Suprapubic skin (tissue), 4 donors: ENCODE measurements around the gene COX20. TPM values are rescaled to one million over a fixed set of nuclear protein-coding genes. Genes with fewer than 3 reads are reported as not detected.
"Not testable (repeated sequence)": the region's sequence is repeated elsewhere in the genome, so short reads cannot be mapped to it uniquely, and the experiment has no call there.

Experiments
- DNase-seq, 2 donors: peaks; one replicate each; pipeline ENCODE4 v3.0.0-alpha.2; 2019; ENCODE audit warnings: low spot score in 2 of 2
- H3K27ac ChIP-seq: fragments of 200-600 bp; sonication (generic); one replicate; pipeline ENCODE4 v1.5.1; 2019
- H3K27me3 ChIP-seq: fragments of 200-600 bp; sonication (generic); one replicate; pipeline ENCODE4 v1.5.1; 2019
- H3K36me3 ChIP-seq: fragments of 200-600 bp; sonication (generic); one replicate; pipeline ENCODE4 v1.5.1; 2019
- H3K4me1 ChIP-seq: fragments of 200-600 bp; sonication (generic); one replicate; pipeline ENCODE4 v1.5.1; 2019
- H3K4me3 ChIP-seq: fragments of 200-600 bp; sonication (generic); one replicate; pipeline ENCODE4 v1.5.1; 2019; ENCODE audit warnings: mild to moderate bottlenecking
- H3K9me3 ChIP-seq: fragments of 200-600 bp; sonication (generic); one replicate; pipeline ENCODE4 v1.5.1; 2019
- CTCF ChIP-seq, 2 donors: fragments of 200-600 bp in 1 of 2; fragments of 450-650 bp in 1 of 2; sonication (generic) in 1 of 2; IDR thresholded peaks; one replicate each; pipeline ENCODE4 v1.5.1; 2016 to 2019; ENCODE audit warnings: antibody characterized with exemption in 2 of 2, mild to moderate bottlenecking in 1 of 2, moderate library complexity in 1 of 2
- EP300 ChIP-seq: sonication (generic); formaldehyde crosslinking; IDR thresholded peaks from one replicate; pipeline ENCODE4 v1.6.1; 2017; ENCODE audit warnings: antibody characterized with exemption
- POLR2A ChIP-seq, 2 donors: fragments of 450-650 bp; IDR thresholded peaks; one replicate each; pipeline ENCODE4 v1.6.1; 2017; ENCODE audit warnings: antibody characterized with exemption in 2 of 2, mild to moderate bottlenecking in 2 of 2, moderate library complexity in 2 of 2
- POLR2AphosphoS5 ChIP-seq, 3 donors: sonication (generic); formaldehyde crosslinking; IDR thresholded peaks; one replicate each; pipeline ENCODE4 v1.6.1; 2017; ENCODE audit warnings: antibody characterized with exemption in 3 of 3
- WGBS: methylation state at CpG from one replicate; pipeline ENCODE4 v1.1.5; 2018; 5-methylcytosine and 5-hydroxymethylcytosine counted together
- total RNA-seq, 4 donors: library from RNA; depleted of rRNA; stranded (reverse); fragments of >200 nt; gene quantifications; one replicate each; pipeline ENCODE4 v1.1.0, GENCODE V29; 2016

Gene COX20
- total RNA-seq, 4 donors from 2014 or later: 19.4 to 30.3 (median 25.3) TPM

GRCh38 chr1:244822878-244823277, 12.6 kb upstream of the COX20 start:
- Histone ChIP-seq H3K4me1 (no peaks in the 10 kb centered on the region), H3K27ac (no peak overlapping the region), H3K36me3 (no peaks in the 10 kb centered on the region), H3K27me3 (no peaks in the 10 kb centered on the region), H3K4me3 (no peak overlapping the region), H3K9me3 (no peaks in the 10 kb centered on the region)
- WGBS: 94% methylated on average over 11 of the region's 11 CpGs
- no peak for DNase-seq
- TF ChIP-seq POLR2AphosphoS5 (IDR thresholded peaks at IDR 0.05): no peak
- no peak for TF ChIP-seq POLR2A (IDR thresholded peaks at IDR 0.05)
- no peak for TF ChIP-seq EP300
- TF ChIP-seq CTCF (IDR thresholded peaks at IDR 0.05): no peak

GRCh38 chr1:244826712-244827111, 8.7 kb upstream of the COX20 start:
- H3K4me1 ChIP-seq: no peaks in the 10 kb centered on the region
- no peaks in the 10 kb centered on the region for H3K27me3 ChIP-seq
- H3K27ac ChIP-seq: no peak overlapping the region
- no peaks in the 10 kb centered on the region for H3K36me3 ChIP-seq
- H3K4me3 ChIP-seq: no peak overlapping the region
- H3K9me3 ChIP-seq: no peaks in the 10 kb centered on the region
- no peak for DNase-seq
- no peak for TF ChIP-seq POLR2A (IDR thresholded peaks at IDR 0.05)
- 87% methylated on average over 4 of the region's 4 CpGs for WGBS

- H3K36me3 ChIP-seq: no peaks in the 10 kb centered on the region
- H3K27ac ChIP-seq: no peak overlapping the region
- no peak for DNase-seq
- no peaks in the 10 kb centered on the region for H3K27me3 ChIP-seq
- WGBS: 69% methylated on average over 3 of the region's 3 CpGs
- no peak for TF ChIP-seq POLR2AphosphoS5 (IDR thresholded peaks at IDR 0.05)
- no peak for TF ChIP-seq POLR2A (IDR thresholded peaks at IDR 0.05)
- TF ChIP-seq CTCF (IDR thresholded peaks at IDR 0.05): no peak
- no peak for TF ChIP-seq EP300
- H3K4me3 ChIP-seq: no peak overlapping the region
- peaks cover 9% of the 10 kb centered on the region for H3K4me1 ChIP-seq
- no peaks in the 10 kb centered on the region for H3K9me3 ChIP-seq
These were observed 4.8 kb upstream of the COX20 start for GRCh38 chr1:244830639-244831038.

GRCh38 chr1:244833260-244833659, 2.2 kb upstream of the COX20 start:
- peaks cover 31% of the 10 kb centered on the region for H3K4me1 ChIP-seq
- H3K9me3 ChIP-seq, DNase-seq, H3K27me3 ChIP-seq, H3K36me3 ChIP-seq: not testable (repeated sequence)
- WGBS: 34% methylated on average over 8 of the region's 8 CpGs
- H3K4me3 ChIP-seq: peak overlapping the region; percentile 91
- H3K27ac ChIP-seq: peak overlapping the region; percentile 99

- H3K4me1 ChIP-seq: peaks cover 31% of the 10 kb centered on the region
- no peaks in the 10 kb centered on the region for H3K27me3 ChIP-seq
- H3K36me3 ChIP-seq: peaks cover 5% of the 10 kb centered on the region
- under 1% methylated on average over 32 of the region's 32 CpGs for WGBS
- TF ChIP-seq POLR2A (IDR thresholded peaks at IDR 0.05): peak in 1 of 2 donors; percentile 16
- peak in 1 of 3 donors; percentile 49 for TF ChIP-seq POLR2AphosphoS5 (IDR thresholded peaks at IDR 0.05)
- TF ChIP-seq CTCF (IDR thresholded peaks at IDR 0.05): peak; percentile 6 to 20
- TF ChIP-seq EP300: no peak
- H3K27ac ChIP-seq: peak overlapping the region; percentile 99
- no peaks in the 10 kb centered on the region for H3K9me3 ChIP-seq
- peak in 1 of 2 donors; percentile 78 for DNase-seq
- H3K4me3 ChIP-seq: peak overlapping the region; percentile 91
These were observed 1.5 kb upstream of the COX20 start for GRCh38 chr1:244833734-244834542.

GRCh38 chr1:244834543-244835275, 749 bp upstream of the COX20 start:
- H3K4me1 ChIP-seq: peaks cover 31% of the 10 kb centered on the region
- under 1% methylated on average over 40 of the region's 49 CpGs for WGBS
- no peaks in the 10 kb centered on the region for H3K9me3 ChIP-seq
- TF ChIP-seq EP300: no peak
- no peak for TF ChIP-seq CTCF (IDR thresholded peaks at IDR 0.05)
- TF ChIP-seq POLR2A (IDR thresholded peaks at IDR 0.05): peak in 1 of 2 donors; percentile 60
- peak; percentile 30 to 83 (median 74) for TF ChIP-seq POLR2AphosphoS5 (IDR thresholded peaks at IDR 0.05)
- DNase-seq: peak; percentile 94 to 95
- peaks cover 11% of the 10 kb centered on the region for H3K36me3 ChIP-seq
- peak overlapping the region; percentile 91 for H3K4me3 ChIP-seq
- peak overlapping the region; percentile 99 for H3K27ac ChIP-seq
- H3K27me3 ChIP-seq: no peaks in the 10 kb centered on the region
